Stimulated activated CD4-positive, alpha-beta T cell treated with anti-CD3 and anti-CD28 coated beads, Interleukin-4, amount 100 ng/mL, for 24 hours (primary cell): ENCODE results near the gene RBL2.
A peak's percentile ranks its signal among the peaks of the same experiment; 100 is the strongest.
"Not testable (repeated sequence)": the region's sequence is repeated elsewhere in the genome, so short reads cannot be mapped to it uniquely, and the experiment has no call there.

Experiments used
- DNase-seq: peaks from one replicate; pipeline ENCODE4 v3.0.0-alpha.2; 2020

The RBL2 gene

DNA sequence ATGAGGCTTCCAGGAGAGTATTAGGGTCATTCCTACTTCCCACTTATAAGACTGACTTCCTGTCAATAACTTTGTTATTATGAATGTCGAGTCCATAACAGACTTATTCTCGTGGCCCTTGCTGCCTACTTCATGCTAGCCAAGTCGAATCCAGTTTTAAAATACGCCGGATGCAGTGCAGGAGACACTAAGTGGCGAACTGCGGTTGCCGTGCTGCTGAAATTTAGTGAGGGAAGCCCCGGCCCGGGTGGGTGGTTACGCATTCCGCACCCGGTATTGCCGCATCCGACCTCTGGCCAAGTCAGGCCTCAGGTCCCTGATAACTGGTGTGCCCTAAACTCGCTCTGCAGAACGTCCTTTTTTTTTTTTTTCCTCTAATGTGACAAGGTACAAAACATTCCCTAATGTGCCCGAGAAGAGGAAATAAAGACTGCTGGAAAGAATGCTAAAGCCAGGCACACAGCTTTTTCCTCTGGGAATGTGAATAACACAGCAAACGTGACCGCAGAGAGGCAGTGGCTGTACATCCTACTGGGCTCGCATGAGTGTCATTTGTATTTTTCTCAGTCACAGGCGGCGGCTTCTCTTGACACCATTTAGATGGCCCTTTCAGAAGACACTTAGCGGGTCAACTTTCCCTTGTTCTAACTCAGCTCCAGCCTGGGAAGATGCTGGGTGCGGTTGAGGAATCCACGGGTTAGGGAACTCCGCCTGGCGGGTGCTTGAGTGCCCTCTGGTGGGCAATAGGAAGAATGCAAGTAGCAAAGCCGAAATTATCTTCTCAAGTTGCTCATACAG, 75.8 kb downstream of the RBL2 start:
- peak; percentile 50 for DNase-seq

DNA sequence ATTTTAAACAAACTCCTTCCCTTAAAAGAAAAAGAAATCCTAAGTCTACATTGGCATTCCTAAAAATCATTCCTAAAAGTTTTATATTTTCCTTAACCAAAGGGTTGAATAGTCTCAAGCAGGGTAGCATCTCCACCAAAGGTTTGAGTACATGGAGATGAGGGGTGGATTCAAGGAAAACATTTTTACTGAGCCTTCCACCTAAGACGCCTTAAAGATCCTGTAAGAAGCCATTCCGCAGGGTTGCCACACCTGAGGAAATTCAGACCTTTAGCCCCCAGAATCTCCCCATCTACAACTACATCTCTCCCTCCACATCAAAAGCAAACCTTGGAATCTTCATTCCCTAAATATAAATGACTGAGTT, 76.4 kb downstream of the RBL2 start:
- no peak for DNase-seq

DNA sequence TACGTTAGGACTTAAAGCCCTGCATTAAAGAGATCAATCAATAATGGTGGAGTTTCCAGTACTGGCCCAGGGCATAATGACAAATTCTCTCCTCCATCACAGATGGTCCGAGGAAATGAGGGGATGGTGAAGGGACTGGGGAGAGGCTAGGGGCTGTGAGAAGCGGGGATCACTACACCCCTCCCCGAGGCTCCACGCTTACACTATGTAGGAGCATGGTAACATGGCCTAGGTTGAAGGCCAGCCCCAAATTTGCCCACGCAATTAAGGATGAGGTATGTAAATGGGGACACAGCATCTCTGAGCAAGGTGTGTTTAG, 76.8 kb downstream of the RBL2 start:
- DNase-seq = no peak

DNA sequence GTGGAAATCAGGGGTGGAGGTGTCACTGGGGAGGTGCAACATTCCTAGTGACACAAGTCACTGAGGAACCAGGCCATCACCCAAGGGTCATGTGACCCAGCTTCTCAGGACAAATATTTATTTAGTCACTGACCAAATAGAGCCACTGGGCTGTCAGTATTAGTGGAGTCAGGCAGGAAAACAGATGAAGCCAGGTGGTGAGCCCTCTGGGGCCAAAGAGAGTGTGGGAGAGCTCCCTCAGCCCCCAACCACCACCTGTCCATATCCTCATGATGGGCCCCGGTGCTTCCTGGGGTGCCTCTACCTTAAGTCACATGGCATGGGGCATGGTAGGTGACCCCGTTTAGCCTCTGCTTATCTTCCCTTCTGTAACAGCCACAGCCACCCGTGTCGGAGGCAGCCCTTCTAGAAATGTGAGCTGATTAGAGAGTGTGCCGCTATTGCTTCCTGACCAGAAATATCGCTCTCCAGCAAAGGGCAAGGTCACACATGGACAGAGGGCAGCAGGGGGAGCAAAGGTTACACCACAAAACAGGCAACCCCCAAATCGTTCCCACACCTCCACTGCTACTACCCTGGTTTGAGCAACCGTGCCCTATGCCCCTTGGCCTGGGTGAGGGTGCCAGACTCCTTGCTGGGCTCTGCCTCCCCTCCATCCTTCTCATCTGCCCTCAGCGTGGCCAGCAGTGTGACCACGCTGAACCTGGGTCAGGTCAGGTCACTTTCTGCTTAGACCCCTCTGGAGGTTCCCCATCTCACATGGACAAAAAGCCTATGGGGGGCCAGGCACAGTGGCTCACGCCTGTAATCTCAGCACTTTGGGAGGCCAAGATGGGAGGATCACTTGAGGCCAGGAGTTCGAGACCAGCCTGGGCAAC, 77.4 kb downstream of the RBL2 start:
- DNase-seq = no peak

DNA sequence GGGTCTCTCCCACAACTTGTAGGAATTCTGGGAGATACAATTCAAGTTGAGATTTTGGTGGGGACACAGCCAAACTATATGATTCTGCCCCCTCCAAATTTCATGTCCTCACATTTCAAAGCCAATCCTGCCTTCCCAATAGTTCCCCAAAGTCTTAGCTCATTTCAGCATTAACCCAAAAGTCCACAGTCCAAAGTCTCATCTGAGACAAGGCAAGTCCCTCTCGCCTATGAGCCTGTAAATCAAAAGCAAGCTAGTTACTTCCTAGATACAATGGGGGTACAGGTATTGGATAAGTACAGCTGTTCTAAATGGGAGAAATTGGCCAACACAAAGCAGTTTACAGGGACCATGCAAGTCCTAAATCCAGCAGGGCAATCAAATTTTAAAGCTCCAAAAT, 78.5 kb downstream of the RBL2 start:
- DNase-seq = not testable (repeated sequence)

DNA sequence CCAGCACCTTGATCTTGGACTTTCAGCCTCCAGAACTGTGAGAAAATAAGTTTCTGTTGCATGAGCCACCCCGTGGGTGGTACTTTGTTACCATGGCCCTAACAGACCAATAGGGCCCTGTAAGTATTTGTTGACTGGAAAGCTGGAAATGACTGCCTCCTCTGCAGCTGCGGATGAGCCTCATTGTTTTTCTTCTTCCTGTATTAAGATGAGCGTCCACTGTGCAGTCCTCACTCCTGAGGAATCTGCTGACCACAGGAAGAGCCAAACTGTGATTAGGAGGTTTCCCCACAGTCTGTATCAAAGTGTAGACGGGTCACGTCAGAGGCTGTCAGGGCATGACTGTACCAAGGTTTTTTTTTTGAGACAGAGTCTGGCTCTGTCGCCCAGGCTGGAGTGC, 81.0 kb downstream of the RBL2 start:
- DNase-seq = no peak

DNA sequence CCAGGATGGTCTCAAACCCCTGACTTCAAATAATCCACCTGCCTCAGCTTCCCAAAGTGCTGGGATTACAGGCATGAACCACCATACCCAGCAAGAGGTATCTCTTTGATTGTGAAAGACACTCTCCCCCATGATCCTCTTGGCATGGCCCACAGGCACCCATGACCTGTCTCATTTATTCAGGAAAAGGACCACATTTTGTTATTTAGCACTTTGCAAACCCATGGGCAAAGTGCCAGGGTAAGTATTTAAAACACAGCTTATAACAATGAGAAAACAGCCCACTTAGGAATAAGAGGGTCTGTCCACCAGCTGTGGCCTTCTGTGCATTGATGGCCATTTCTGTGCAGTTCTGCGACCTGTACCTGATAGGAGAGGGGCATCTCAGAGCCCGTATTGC, 81.5 kb downstream of the RBL2 start:
- no peak for DNase-seq

DNA sequence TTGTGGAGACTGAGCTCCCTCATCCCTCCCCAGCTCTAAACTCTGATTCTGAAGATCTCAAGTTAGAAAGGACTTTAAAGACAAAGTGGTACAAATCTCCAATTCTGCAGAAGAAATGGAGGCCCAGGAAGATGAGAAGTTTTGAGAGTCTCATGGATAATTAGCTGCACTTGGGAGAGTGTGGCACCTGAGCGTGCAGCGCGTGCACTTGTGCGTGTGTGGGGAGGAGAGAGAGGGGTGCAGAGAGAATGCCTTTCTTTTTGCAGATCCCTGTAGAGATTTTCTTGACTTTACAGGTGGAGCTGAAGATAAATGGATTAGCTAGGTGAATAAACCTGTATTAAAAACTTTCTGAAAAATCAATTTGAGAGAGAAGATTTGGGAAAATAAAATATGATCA, 83.6 kb downstream of the RBL2 start:
- no peak for DNase-seq

DNA sequence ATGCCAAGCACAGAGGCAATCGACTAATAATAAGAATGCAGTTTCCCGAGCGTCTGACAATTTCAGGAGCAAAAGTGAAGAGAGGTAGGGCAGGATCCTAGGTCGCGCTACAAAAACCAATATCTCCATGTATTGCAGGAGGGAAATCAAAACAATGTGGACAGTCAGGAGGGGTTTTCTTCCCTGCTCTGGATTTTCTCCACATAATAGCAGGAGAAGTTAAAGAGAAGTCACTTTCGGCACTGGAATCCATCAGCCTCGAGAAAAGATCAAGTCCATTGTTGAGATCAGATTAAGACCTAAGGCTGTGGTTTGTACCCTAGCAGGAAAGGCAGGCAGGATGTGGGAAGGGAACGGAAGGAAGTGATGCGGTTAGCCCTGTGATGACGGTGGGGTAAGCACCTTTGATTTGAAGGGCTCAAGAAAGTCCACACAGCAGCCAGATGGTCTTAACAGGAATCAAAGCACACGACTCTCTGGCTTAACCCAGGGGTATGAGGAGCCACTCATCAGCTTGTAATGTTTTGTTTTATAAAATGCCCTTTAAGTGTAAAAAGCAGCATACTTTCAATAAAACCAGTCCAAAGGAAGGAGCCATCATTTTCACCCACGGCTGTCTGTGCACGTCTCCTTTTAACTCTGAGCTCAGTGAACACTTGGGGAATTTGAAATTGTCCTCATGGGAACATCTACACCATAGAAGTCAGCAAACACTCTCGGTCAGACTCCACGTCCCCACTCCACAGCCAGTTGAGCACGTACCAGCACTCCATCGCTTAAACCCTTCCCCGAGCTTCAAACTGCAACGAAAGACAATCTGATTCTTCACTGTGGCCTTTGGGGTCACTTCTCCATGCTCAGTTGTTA, 84.5 kb downstream of the RBL2 start:
- peak; percentile 68 for DNase-seq

DNA sequence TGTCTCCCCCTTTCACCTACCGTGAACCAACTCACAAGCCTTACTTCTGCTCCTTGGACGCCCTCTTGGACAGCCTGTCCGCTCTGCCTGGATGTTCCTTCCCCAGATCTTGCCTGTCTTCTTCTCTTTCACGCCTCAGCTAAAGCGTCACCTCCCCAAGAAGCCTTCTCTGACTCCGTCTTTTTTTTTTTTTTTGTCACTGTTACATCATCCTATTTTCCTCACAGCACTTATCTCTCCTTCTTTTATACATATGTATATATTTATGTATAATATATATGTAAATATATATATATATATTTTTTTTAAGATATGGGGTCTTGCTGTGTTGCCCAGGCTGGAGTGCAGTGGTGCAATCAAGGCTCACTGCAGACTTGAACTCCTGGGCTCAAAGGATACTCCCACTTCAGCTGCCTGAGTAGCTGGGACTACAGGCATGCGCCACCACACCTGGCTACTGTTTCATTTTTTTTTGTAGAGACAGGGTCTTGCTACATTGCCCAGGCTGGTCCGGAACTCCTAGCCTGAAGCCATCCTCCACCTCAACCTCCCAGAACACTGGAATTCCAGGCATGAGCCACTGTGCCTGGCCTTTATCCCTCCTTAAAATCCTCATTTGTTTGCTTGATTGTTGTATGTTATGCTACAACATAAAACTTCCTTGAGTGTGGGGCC, 85.3 kb downstream of the RBL2 start:
- no peak for DNase-seq

DNA sequence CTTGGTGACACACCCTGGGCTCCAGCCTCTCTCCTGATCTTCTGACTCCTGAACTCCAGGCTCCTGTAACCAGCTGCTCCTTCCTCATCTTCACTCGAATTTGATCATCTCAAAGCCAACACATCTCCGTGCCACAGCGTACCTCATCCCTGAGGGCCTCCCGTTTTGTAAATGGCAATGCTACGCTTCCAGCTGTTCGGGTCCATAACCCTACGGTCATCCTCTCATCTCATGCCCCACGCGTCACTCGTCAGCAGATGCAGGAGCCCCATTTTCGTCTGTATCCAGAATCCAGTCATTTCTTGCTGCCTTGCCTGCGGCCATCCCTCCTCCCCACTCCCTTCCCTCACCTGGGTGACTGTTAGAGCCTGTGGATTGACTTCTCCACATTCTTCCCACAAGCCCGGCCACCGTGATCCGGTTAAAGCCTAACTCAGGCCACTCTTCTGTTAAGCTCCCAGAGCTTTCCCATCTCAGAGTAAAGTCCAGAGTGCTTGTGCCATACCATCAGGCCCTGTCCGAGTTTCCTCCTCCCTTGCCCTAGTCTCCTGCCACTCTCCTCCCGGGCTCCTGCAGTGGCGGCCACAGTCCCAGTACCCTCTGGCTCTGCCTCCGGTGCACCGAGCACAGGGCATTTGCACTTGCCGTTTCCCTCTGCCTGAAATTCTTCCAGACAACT, 89.0 kb downstream of the RBL2 start:
- DNase-seq = no peak

DNA sequence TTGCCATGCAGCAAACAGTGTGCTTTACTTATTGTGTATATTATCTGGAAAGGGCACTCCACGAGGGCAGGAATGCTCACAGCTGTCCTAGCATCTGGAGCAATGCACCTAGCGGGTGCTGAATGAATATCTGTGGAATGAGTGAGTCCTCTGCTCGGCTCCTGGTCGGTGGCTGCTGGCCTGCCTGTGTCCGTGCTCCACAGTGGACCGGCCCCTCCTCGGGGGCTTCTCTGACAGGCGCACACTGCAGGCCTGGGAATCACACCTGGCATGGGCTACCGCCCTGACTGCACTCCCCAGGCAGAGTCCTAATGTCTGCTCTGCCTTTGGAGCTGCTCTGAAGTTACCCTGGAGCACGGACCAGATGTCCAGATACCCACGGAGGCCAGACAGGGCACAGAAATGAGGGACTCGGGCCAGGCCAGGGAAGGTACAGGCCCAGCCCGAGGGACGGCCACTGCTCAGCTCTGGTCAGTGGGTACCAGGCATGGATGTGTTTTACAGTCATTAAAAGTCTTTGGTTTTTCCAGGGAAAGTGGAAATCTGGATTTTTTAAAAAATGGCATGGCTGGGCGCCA, 89.8 kb downstream of the RBL2 start:
- no peak for DNase-seq

DNA sequence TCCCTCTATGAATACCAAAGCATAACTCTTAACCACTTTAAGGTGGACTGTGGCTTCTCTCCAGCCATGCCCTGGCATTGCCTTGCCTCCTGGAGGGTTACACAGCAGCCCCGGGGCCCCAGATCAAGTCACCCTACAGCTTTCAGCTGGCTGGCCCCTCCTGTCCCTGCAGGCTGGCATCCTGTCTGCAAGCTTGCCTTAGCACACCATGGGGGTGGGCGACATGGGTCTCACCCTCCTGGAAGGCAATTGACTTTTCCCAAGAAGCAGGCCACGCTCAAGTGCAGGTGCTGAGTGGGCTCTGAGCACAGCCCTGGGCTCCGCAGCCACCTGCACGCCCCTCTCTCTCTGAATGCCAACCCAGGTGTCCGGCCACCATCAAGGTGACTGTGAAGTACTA, 94.5 kb downstream of the RBL2 start:
- DNase-seq = no peak

DNA sequence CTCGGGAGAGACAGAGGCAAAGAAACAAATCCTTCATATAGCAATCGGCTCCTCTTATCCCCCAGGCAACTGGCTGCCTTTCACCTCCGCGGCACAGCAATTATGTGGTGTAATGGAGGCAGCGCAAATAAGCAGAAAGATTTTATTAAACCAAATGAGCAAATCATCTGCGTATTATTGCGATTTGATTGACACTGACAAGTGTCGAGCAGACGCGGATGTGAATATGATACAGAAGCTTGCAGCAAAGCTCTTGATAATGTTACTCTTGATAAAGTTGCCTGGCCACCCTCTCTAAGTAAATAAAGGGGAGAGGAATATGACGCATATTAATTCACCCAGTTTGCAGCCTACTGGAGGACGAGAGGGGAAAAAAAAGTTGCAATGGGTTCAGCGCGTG, 95.2 kb downstream of the RBL2 start:
- no peak for DNase-seq

DNA sequence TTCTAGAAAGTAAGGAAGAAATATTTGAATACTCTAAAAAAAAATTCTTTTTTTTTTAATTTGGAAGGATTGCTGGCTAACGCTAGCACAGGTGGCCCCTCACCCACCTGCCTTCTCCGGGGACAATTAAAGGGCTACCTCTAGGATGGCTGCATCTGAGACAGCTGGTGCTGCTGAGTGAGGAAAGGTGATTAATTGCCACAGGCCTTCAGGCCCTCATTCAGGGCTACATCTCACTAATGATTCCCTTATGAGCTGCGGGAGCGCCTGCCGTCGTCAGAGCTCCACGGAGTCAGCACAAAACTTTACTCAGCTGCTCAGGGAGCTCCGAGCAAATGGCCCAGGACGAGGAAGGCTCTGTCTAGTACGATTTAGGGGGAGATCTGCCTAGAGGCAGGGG, 95.8 kb downstream of the RBL2 start:
- no peak for DNase-seq

DNA sequence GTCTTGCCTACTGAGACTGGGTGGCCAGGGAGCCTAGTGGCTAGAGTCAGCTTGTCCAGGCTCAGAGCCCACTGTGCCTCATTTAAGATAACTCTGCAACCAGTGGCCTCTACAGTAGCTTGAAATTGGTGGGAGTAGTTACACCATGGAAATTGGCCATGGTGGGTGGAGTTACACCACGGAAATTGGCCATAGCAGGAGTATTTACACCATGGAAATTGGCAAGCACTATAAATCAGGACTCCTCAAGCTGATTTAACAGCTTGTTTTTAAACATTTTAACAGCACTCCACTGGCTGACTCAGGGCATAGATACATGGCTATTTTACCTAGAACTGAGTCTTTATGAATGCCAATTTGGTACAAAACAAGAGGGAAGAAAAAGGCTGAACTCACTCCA, 96.5 kb downstream of the RBL2 start:
- DNase-seq = no peak

DNA sequence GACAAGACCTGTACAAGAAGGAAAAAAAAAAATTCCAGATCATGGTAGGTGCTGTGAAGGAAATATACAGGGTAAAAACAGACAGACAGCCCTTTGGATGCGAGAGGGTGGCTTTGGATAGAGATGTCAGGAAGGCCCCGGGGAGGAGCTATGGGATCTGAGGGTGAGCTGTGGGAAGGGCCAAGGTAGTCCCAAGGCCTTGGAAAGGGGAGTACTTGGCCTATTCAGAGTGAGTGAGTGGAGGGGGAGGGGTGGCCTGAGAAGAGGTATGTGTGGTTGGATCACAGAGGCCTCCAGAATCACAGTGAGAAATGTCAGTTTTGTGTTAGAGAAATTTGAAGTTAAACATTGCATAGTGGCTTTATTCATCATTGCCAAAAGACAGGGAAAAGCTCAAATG, 99.9 kb downstream of the RBL2 start:
- no peak for DNase-seq

DNA sequence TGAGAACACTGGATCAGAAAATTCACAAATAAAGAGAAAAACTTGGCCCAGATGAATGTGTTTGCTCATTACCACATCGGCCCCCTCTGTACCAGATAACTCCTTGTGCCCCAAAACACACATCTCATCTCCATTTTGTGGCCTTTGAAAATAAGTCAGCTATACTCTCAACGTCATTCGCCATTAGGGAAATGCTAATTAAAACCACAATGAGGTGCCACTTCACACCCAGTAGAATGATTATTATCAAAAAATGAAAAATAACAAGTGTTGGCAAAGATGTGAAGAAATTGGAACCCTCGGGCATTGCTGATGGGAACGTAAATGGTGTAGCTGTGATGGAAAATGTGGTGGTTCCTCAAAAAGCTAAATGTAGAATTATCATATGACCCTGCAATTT, 103.4 kb downstream of the RBL2 start:
- no peak for DNase-seq

DNA sequence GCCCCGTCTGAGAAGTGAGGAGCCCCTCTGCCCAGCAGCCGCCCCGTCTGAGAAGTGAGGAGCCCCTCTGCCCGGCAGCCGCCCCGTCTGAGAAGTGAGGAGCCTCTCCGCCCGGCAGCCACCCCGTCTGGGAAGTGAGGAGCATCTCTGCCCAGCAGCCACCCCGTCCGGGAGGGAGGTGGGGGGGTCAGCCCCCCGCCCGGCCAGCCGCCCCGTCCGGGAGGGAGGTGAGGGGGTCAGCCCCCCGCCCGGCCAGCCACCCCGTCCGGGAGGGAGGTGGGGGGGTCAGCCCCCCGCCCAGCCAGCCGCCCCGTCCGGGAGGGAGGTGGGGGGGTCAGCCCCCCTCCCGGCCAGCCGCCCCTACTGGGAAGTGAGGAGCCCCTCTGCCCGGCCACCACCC, 105.1 kb downstream of the RBL2 start:
- DNase-seq = not testable (repeated sequence)

DNA sequence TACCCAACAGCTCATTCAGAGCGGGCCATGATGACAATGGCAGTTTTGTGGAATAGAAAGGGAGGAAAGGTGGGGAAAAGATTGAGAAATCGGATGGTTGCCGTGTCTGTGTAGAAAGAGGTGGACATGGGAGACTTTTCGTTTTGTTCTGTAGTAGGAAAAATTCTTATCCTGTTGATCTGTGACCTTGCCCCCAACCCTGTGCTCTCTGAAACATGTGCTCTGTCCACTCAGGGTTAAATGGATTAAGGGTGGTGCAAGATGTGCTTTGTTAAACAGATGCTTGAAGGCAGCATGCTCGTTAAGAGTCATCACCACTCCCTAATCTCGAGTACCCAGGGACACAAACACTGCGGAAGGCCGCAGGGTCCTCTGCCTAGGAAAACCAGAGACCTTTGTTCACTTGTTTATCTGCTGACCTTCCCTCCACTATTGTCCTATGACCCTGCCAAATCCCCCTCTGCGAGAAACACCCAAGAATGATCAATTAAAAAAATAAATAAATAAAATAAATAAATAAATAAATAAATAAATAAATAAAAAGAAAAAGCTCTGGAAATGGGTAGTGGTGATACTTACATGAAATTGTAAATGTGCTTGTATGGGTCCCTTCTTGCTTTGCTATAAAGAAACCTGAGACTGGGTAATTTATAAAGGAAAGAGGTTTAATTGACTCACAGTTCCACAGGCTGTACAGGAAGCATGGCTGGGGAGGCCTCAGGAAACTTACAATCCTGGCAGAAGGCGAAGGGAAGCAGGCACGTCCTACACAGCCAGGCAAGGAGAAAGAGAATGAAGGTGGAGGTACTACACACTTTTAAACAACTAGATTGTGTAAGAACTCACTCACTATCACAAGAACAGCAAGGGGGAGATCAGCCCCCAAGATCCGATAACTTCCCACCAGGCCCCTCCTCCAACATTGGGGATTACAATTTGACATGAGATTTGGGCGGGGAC, 105.8 kb downstream of the RBL2 start:
- DNase-seq = not testable (repeated sequence)
